GM18508 (cell line): ENCODE results near the gene C13orf46.
"Not testable (repeated sequence)": the region's sequence is repeated elsewhere in the genome, so short reads cannot be mapped to it uniquely, and the experiment has no call there.

Experiments used
- ATAC-seq: cut with Tn5 transposase; IDR thresholded peaks from one replicate; pipeline ENCODE4 v1.9.1; 2021; ENCODE audit warnings: moderate number of reproducible peaks; ENCODE audit not compliant: insufficient read depth, unreplicated experiment

Gene C13orf46

DNA sequence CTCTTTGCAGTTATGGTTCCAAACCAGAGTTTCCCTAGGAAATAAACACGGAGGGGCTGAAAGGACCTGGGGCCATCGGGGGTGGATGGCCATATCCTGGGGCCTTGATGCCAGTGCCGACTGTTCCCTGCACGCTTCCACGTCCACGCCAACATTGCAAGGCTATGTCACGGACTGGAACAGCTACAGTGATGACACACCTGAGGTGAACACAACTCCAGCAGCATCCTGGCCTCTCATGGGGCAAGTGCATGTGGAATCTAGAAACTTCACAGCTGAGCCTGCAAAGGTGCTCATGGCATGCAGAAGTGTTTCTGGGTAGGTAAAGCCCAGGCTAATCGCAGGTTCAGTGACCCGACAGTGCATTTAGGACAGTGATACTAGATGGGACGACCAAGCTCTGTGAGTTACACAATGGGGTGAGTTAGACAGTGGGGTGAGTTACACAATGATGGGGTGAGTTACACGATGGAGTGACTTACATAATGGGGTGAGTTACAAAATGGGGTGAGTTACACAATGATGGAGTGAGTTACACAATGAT is 58.0 kb downstream of the C13orf46 start:
- no peak for ATAC-seq

DNA sequence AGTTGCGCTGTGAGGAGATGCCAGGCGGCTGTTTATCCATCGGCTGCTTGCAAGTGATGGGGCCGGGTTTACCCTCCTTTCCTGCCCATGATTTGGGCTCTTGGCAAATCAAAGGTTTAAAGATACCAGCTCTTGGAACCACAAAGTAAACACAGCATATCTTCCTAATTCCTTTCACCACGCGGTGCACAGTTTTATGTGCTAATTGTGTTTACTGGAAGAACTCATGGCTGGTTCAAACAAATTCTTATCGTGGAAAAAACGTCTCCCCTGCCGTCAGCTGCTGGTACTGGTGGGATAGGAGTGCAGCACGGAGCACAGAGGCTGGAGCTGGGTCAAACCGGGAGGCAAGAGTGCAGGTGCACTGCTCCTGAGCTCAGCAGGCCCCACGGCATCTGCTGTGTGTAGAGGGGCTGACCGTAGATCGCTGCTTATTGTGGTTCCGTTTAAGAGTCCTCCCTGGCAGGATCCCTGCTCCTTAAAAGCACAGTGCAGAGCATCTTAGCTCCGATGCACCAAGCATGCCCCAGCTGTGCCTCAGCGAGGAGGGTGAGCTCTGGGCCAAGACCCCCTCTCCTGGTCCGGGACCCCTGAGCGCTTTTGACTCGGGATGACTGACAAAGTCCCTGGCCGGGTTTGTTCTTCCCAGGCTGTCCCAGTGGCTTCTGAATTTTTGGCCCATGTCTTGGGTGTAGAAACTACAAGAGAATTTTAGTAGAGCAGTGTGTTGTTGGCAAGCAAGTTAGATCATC is 58.7 kb downstream of the C13orf46 start:
- no peak for ATAC-seq

DNA sequence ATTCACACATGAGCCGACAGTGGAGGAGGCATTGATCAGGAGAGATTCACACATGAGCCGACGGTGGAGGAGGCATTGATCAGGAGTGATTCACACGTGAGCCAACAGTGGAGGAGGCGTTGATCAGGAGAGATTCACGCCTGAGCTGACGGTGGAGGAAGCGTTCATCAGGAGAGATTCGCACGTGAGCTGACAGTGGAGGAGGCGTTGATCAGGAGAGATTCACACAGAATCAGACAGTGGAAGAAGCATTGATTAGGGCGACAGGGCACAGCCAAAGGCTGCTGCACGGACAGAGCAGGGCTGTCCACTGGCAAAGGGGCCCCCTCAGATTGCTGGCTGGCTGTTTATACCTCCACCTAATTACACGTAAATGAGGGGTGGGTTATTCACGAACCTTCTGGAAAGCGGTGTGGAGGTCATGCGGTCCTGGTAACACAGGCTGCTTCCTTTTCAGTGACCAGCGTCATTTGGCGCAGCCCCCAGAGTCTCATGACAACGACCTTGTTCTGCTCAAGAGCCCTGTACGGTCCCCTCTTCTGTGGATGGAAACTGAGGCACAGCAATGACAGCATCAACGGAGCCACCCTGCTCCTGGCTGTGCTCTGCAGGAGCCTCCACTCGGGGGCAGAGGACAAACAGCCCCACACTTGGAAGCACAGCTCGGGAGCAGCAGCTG is 59.4 kb downstream of the C13orf46 start:
- ATAC-seq: no peak

DNA sequence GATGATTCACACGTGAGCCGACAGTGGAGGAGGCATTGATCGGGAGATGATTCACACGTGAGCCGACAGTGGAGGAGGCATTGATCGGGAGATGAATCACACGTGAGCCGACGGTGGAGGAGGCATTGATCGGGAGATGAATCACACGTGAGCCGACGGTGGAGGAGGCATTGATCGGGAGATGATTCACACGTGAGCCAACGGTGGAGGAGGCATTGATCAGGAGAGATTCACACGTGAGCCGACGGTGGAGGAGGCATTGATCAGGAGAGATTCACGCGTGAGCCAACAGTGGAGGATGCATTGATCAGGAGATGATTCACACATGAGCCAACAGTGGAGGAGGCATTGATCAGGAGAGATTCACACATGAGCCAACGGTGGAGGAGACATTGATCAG is 60.0 kb downstream of the C13orf46 start:
- ATAC-seq: not testable (repeated sequence)

DNA sequence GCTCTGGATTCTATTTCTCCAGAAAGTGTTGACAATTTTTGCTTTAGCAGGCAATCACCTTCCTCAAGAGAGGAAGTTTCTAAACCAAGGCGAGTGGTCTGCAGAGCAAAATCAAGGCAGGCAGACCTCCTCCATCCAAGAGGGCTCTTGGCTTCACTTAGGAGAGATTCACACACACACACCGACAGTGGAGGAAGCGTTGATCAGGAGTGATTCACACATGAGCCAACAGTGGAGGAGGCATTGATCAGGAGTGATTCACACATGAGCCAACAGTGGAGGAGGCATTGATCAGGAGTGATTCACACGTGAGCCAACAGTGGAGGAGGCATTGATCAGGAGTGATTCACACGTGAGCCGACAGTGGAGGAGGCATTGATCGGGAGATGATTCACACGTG is 60.5 kb downstream of the C13orf46 start:
- not testable (repeated sequence) for ATAC-seq

DNA sequence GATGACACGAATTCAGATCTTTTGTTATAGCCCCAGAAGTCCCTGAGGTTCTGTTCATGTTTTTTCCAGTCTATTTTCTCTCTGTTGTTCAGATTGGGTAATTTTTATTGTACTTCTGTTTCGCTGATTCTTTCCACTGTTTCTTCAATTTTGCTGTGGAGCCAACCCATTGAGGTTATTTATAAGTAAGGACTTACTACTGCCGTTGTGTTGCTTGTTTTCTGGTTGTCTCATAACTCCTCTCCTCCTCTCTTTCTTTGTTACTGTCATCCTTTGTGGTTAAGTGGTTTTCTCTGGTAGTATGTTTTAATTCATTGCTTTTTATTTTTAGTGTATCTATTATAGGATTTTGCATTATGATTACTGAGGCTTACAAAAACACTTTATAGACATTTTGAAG is 61.3 kb downstream of the C13orf46 start:
- no peak for ATAC-seq

DNA sequence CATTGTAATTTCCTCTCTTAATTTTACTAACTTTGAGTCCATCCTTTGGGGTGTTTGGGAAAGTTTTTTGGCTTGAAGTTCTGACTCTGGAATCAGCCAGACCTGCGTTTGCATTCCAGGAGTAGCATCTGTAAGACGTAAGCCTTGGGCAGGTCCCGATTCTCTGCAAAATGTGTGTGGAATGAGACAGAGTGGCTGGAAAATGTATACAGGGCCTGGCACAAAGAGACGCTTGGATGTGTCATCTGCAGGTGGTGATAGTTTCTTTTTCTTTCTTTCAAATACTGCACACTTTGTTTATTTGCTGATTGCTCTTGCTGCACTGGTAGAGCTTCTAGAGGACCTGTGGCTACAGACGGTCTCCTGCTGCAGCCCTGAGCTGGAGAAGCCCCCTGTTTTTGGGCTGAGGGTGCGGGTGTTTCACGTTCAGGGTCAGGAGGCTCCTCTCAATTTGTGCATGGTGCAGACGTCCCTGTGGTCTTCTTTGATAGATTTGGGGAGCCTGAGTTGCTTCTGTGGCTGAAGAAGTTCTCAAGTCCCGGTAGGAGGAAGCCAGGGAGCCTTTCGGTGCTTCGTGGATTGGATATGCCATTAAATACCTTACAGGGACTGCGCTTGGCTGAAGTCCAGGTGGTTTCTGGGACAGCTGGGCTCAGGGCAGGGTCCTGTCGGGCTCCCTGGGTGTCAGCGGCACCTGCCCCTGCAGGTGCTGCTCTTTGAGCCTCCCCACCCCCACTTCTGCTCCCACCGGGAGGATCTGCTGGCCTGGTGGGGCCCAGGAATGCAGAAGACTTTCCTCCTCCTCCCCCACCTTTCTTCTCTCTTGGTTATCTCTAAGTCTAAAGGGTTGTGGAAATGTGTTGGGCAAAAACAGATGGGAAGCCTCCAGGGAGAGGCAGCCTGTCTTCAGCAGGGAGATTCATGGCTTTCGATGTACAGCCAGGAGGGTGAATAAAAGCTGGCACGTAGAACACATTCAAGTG is 66.0 kb downstream of the C13orf46 start:
- ATAC-seq: no peak

DNA sequence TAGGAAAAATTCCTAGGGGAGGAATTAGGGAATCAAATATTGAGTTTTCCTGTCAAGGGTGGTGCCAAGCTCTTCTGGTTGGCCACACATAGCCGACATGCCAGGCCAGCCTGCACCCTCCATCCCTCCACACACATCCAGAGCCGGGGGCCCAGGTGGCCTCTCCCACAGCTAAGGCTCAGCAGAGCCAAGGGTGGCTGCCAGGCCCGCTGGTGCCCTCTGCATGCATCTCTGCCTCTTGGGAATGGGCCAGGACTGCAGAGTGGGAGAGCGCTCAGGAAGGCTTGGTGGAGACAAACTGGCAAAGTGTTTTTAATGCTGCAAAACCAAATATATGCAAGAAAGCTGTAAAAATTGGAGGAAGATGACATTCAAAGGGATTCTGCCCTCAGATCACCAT is 67.3 kb downstream of the C13orf46 start:
- no peak for ATAC-seq

DNA sequence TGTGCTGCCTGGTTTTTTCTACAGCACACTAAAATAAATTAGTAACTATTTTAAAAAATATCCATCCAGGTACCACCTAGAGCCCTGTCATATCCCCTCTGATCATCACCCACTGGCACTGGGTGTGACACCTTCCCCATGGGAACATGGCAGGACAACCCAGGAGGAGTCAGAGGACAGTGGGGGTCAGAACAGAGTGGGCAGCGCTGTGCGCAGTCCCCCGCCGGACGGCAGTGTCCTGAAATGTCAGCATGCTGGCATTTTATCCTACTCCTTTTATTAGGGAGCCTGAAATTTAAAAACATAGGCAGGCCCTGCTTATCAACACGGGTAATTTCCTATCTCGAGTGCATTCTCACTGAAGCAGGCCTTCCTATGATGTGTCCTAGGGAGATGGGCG is 67.9 kb downstream of the C13orf46 start:
- ATAC-seq: no peak

DNA sequence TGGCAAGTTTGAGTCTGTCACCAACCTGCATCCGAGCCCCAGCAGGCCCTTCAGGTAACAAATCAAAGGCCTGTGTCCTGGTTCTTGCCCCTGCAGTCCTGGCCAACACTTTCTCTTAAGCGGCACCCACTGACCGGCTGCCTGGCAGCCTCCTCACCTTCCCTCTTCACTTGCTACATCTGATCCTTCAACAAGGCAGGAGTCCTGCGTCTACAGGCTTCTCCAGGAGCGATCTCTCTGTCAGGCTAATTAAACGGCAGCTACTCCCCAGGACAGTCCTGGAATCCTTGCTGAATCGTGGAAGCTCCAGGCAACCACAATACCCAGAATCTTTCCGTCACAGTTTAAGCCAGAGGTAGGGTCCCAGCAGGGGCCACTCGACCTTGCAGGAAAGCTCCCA is 68.9 kb downstream of the C13orf46 start:
- no peak for ATAC-seq

DNA sequence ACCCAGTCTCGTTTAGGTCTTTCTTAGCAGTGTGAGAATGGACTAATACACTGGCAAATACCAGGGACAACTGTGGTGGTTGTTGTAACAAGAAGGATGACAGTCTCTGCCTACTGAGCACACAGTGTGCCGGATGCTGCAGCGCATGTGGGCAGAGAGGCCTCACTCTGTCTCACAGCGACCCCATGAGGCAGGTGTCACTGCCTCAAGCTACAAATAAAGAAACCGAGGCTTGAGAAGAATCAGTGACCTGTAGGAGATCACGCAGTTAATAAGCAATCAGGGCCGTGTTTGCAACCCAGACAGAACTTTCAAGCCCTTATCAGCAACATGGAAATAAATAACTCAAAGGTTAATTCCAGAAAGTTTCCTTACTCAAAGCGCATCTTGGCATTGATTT is 69.5 kb downstream of the C13orf46 start:
- no peak for ATAC-seq

DNA sequence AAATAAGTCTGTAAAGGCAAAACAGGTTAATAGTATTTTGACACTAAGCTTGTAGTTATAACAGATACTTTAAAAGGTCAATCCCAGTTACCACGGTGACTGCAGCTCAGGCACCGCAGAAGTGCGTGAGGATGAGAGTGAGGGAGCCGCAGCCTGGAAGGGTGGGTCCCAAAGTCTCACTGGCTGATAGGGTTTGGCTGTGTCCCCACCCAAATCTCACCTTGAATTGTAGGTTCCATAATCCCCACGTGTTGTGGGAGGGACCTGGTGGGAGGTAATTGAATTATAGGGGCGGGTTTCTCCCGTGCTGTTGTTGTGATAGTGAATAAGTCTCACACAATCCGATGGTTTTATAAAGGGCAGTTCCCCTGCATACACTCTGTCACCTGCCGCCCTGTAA is 70.0 kb downstream of the C13orf46 start:
- ATAC-seq: no peak
